SK-MEL-5 (cell line): ENCODE data around the gene CDKAL1. TPM values are rescaled to one million over a fixed set of nuclear protein-coding genes. Genes with fewer than 3 reads are reported as not detected.
"Not testable (repeated sequence)": the region's sequence is repeated elsewhere in the genome, so short reads cannot be mapped to it uniquely, and the experiment has no call there.

Experiments
- DNase-seq: peaks from one replicate; pipeline ENCODE4 v3.0.0-alpha.2; 2016; ENCODE audit warnings: low read depth, low spot score
- in situ Hi-C: cut with HindIII; loops from 2 replicates; pipeline ENCODE4 v1.10.0; 2016; ENCODE audit warnings: low sequenced_read_pairs, high pct_unique_total_duplicates, low pct_unique_long_range_greater_than_20kb
- polyA plus RNA-seq, 2 experiments: library from polyadenylated mRNA; depleted of rRNA; stranded (reverse); fragments of >200 nt; gene quantifications; 2 replicates each; pipeline ENCODE4 v1.2.3, GENCODE V29; 2015
- total RNA-seq: library from RNA; depleted of rRNA; stranded (reverse); fragments of >200 nt; shearing (Covaris generic); gene quantifications from 2 replicates; pipeline ENCODE4 v1.2.3, GENCODE V29; 2014; rRNA removed

The CDKAL1 gene
- 32.2 and 32.7 TPM in 2 replicates for total RNA-seq
- polyA plus RNA-seq (2015; cell fraction: cytosol; rRNA removed): 11.0 and 14.4 TPM in 2 replicates
- 24.8 and 26.4 TPM in 2 replicates for polyA plus RNA-seq (2015; cell fraction: nucleus; rRNA removed)

DNA sequence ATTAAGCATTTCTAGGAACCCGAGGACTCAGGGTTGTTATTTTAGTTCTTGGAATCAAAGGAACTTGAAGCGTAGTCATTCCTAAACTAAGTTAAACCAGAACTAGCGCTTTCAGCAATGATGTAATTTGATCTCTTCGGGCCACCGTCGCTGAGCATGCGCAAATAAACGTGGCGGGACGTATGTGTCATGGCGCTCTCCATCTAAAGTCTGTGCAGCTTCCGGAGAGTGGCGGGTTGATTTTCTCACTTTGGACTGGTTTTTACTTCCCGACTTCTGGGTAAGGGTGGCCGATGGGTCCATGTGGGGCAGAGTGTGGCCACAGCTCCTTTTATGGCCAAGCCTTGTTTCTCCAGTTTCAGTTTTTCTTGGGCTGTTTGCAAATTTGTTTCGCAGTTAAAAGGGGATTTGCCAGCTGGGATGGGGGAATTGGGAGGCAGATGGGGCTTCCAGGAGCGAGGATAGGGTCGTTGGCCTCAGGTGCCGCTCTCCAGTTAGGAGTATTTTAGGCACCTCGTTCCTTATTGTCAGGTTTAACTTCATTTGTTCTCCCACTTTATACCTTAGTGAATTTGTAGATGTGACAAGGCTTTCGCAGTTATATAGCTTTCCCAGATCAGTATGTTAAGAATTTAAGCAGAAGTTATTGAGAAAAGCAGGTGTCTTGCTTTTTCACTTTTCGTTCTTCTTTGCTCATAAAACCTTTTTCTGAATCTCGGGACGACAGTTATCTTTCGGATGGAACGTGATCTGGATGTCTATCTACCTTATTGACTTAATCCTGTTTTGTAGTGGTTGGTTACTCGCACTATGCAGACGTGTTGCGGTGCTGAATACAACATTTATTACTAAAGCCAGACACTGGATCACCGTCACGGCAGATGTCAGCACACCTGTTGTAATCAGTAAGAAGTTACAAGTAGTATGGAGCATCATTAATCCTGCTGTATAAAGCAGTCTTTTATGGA lies at the start of gene CDKAL1:
Gene CDKAL1 (plus strand): TSS at position 163 of the 968 bp plus-strand sequence. CDS start 11,894 bp downstream, outside the sequence.
- in situ Hi-C loops: no loop called here
- peak; percentile 96 for DNase-seq

DNA sequence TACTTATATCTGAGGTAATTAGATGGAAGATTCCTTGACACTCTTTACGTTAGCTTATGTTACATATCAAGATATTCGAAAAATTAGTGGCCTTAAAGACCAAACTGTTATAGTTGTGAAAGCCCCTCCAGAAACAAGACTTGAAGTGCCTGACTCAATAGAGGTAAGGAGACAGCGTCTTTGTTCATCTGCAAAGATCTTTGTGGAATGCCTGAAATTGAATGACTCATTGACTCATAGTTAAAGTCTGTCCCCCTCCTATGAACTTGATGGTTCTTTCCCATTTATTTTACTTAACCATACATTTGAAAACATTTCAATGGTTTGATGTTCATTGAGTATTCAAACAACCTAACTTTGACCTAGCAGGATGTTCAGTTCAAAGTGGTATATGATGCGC lies 47.6 kb upstream of the CDKAL1 start:
- in situ Hi-C loops: no loop called here
- DNase-seq: no peak

DNA sequence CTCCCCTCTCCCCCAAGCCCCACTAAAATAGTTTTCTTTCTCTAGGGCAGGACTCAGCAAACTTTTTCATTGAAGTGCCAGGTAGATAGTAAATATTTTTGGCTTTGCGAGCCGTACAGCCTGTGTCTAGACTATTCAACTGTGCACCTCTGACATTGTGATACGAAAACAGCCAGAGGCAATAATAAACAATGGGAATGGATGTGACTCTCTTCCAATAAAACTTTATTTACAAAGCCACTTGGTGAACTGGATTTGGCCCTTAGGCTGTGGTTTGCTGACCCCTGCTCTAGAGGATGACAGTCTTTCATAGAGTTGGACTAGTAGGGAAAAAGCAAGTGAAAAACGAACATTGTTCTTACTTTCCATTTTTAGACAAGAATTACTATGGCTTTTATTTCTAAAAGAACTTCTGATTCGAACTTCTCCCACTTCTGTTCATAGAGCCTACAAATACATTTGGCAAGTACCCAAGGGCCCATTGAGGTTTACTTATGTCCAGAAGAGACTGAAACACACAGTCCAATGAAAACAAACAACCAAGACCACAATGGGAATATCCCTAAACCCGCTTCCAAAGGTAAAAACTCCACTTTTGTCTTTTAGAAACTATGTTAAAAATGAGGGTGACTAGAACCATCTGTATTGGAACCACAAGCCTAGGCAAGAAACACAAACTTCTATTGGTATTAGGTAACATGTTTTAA lies 46.4 kb upstream of the CDKAL1 start:
- in situ Hi-C loops: no loop called here
- no peak for DNase-seq

DNA sequence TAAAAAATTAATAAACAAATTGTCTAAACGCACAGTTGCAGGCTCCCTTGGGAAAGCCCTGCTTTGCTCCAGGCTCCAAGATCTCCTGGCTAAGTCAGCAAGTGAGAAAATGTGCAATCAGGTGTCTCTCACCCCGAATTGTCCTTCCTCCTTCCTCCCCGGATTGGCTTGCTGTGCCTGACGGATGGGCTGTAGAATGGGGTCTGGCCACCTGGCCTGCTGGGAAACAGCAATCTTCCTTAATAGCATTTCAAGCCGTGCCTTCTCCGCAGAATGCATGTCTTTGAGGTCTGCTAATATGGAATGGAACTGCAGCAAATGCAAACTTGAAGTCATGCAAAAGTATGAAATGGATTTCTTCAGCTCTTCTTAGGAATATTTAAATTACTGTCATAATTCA lies 43.7 kb upstream of the CDKAL1 start:
- in situ Hi-C loops: no loop called here
- DNase-seq: no peak

DNA sequence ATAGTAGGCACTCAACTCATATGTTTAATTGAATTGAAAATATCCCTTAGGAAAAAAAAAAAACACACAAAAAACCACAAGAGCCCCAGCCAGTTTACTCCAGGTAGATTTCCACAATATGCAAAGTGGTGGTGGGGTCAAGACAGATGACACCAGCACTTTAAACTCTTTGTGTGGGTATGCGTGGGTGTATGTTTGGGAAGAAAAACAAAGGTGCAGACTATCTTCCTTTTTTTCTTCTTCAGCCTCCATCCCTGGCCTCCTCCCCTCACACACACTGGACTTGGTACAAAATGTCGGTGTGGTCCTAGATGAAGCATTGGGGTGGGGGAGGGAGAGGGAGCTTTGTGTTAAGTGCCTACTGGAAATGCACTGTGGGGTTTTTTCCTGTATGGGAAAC lies 42.2 kb upstream of the CDKAL1 start:
- no peak for DNase-seq
- in situ Hi-C loops: no loop called here

DNA sequence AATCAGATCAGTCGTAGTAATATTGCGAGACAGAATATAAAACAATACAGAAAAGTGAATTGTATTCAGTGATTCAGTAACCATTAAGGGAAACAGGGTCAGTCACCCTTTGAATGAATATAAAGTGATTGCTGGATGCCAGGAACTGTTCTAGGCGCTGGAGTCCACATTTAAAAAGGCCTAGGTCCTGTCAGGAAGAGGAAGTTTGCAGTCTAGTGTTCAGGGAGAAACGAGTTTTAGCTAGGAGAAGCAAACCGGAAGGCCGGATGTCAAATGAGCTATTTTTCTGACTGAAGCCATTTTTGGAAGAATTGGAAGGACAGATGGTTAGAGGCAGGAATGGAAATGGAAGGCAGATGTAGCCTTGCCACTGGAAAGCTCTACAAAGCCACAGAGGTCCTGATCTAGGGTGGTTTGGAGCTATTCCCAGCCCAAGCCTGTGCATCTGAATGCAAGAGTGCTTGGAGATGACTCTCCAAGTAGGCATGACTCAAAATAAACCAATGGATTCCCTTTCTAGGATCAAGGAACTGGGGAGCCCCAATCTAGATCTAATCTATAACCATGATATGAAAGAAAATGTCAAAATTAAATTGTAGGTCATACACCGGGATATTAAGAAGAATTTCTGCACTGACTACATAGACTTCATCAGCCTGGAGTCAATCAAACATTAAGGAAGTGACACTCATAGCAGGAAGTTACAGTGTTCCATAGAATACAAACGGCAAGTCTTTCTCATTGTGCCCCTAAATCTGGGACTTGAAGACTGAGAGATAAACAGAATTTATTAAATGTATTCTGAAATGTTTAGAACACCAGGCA lies 36.8 kb upstream of the CDKAL1 start:
- no peak for DNase-seq
- in situ Hi-C loops: no loop called here

DNA sequence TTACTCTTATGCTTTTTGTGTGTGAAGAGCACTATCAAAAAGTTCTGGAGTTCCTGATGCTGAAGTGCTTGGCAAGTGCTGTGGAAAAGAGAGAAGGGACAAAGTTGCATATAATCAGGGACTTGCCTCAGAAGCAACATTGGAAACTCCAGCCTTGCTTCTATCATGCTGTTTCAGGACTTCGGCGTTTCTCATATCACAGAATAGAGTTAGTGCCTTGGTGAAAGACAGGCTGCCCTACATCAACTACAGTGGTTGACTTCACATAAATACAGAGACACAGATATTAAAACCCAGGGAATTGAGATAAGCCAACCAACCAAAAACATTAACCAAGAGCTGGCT lies 36.2 kb upstream of the CDKAL1 start:
- DNase-seq: no peak
- in situ Hi-C loops: no loop called here

DNA sequence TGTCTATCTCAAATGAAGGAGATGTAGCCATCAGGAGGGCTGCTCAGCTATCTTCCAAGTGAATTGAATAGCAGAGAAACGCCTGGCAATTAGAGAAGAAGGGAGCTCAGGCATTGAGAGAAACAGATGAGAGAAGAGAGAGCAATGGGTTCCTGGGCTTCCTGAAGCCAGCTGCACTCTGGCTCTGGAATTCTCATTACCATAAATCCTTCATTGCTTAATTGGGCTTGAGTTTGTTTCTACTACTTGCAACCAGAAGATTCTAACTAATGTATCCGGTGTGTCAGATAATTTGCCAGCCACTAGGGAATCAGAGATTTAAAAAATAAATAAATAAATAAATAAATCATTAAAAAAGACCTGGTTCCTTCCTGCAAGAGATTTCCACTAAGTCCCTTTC lies 25.0 kb upstream of the CDKAL1 start:
- in situ Hi-C loops: no loop called here
- DNase-seq: no peak

DNA sequence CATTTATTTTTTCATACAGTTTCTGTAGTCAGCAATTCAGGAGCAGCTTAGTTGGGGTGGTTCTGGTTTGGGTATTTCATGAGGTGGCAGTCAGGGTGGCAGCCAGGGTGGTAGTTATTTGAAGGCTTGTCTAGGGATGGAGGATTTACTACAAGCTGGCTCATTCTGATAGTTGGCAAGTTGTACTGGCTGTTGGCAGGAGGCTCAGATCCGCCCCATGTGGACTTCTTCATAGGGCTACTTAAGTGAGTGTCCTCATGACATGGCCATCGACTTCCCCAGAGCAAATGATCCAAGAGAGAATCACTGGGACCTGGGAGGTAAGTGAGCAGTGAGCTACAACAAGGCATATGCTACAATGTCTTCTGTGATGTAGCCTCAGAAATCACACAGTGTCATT lies 22.4 kb upstream of the CDKAL1 start:
- in situ Hi-C loops: no loop called here

DNA sequence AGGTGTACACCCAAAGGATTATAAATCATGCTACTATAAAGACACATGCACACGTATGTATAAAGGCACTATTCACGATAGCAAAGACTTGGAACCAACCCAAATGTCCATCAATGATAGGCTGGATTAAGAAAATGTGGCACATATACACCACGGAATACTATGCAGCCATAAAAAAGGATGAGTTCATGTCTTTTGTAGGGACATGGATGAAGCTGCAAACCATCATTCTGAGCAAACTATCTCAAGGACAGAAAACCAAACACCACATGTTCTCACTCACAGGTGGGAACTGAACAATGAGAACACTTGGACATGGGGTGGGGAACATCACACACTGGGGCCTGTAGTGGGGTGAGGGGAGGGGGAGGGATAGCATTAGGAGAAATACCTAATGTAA lies 9.0 kb upstream of the CDKAL1 start:
- in situ Hi-C loops, DNase-seq: not testable (repeated sequence)

More for the DNA sequence above, 22.4 kb upstream of the CDKAL1 start:
- no peak for DNase-seq

DNA sequence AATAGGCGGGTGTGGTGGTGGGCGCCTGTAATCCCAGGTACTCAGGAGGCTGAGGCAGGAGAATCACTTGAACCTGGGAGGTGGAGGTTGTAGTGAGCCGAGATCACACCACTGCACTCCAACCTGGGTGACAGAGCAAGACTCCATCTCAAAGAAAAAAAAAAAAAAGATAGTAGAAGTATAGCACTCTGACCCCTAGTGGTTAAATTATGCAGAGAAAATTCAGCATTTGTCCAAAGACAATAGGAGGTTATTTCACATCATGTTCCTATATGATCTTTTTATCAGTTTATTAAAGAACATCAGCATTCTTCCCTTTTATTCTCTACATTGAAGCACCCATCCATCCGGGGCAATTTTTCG lies 5.2 kb upstream of the CDKAL1 start:
- in situ Hi-C loops: not testable (repeated sequence)
- peak; percentile 82 for DNase-seq

DNA sequence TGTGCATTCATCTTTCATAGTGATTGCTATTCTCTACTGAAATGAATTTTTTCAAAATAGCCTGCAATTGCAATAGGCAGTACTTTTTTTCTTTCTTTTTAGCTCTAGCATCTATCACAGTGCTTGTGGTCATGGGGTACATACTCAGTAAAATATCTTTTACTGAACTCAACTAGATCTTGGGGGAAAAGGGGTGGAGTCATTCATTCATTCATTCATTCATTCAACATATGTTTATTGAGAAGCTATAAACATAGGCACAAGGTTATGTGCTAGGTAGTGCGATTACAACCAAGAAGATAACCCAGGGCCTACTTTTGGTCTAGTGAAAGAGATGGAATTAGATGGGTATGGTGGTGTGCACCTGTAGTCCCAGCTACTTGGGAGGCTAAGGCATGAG lies 1.4 kb upstream of the CDKAL1 start:
- in situ Hi-C loops: no loop called here
- no peak for DNase-seq

DNA sequence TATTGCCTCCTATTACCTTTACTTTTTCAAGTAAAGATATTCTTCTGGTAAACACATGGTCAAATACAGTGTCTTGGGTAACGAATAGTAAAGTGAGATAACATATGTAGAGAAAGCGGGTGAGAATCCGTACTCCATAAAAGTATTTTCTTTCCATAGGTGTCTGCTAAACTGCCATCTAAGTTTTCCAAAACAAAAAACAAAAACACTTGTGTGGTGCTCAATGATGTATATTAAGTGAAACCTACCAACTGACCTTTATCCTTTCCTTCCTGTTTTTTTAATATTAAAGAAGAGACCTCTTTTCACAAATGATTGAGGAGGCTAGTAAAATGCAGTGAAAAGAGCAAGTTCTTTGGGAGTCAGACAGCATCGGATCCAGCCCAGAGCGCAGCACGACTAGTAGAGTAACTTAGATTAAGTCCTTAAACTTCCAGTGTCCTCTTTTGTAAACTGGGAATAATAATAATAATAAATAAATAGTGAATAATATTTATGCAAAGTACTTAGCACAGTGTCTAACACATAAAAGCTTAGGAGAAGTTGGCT lies 437 bp upstream of the CDKAL1 start:
- no peak for DNase-seq
- in situ Hi-C loops: no loop called here

DNA sequence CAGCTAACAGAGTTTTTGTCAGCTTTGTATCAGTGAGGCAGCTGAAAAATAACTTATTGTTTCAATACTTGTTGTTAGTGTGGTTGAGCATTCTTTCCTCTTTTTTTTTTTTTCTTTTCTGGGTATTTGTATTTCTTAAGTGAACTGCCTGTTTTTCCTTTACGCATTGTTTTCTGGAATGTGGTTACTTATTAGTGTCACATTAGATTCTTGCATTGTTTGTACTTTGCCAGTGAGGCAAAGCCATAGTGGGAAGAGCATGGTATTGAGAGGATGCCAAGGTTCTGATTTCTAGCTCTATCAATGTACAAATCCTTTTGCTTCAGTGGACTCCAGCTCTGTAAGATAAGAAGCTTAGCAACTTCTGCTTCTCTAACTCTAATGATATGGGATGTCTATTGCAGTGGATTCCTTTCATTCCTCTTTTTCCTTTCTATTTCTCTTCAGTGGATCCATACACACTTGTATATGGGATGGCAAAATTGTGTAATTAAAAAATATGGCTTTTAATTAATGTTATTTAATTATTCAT lies 3.9 kb downstream of the CDKAL1 start:
- no peak for DNase-seq
- in situ Hi-C loops: no loop called here

DNA sequence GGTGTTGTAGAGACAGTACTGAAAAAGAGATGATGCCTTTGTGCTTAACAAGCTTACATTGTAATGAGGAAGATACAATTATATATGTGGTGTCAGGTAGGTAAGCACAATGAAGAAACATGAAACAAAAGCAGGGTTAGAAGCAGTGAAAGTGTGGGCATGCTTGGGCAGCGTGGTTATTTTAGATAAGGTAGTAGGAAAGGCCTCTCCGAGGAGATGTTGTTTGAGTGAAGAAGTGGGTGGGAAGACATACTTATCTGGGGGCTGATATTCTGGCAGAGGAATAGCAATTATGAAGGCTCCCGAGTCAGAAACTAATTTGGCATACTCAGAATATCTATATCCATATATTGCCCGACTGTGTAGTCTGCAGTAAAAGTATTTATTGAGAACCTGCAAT lies 4.7 kb downstream of the CDKAL1 start:
- in situ Hi-C loops: no loop called here
- no peak for DNase-seq

DNA sequence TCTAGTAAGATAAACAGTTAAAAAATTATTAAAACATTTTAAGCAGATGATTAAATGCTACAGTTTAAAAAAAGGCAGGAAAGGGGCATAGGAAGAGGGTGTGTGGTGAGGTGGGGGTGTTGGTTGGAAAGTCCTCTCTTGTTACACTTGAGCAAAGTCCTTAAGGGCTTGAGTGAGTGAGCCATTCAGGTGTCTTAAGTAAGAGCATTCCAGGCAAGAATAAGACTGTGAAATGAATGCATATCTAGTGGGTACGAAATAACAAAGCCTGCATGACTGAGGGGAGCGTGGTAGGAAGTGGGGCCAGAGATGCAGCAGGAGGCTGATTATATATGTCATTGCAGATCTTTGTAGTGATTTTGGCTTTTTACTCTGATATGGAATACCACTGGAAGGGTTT lies 5.1 kb downstream of the CDKAL1 start:
- DNase-seq: no peak
- in situ Hi-C loops: no loop called here

DNA sequence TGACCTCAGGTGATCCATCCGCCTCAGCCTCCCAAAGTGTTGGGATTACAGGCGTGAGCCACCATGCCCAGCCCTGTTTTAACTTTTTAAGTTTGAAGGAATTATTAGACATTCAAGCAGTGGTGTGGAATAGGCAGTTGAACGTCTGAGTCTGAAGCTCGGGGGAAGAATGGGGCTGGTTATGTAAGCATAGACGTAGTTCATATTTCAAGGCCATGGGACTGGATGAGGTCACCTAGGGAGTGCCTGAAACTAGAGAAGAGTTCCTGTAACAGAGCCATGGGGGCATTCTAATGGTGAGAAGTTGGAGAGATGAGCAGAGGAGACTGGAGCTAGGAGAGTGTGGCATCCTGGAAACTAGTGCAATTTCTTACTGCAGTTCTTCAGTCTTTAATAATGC lies 6.4 kb downstream of the CDKAL1 start:
- peak; percentile 22 for DNase-seq
- in situ Hi-C loops: no loop called here
